Dedifferentiated amniotic fluid mesenchymal stem cell (primary cell): ENCODE data around the gene SYPL1.

Experiments
- DNase-seq: peaks from one replicate; pipeline ENCODE4 v3.0.0-alpha.2; 2016; ENCODE audit errors: extremely low spot score

Gene SYPL1

DNA sequence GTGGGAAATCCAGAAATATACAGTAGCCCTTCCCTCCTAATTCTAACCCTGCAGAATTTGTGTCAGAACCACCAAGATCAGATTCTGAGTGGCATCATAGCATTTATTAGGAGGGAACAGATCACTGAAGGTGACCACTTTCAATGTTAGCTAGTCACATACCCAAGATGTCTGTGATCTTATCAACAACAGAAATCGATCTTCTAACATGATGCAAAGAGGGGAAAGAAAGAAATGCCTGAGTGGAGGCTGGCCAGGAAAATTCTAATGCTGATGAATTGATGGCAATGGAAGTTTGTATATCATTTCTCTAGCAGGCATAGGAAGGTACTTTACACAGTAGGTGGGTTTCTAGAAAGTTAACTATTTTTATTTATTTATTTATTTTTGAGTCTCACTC is 10.6 kb upstream of the SYPL1 start:
- DNase-seq, result no peak

DNA sequence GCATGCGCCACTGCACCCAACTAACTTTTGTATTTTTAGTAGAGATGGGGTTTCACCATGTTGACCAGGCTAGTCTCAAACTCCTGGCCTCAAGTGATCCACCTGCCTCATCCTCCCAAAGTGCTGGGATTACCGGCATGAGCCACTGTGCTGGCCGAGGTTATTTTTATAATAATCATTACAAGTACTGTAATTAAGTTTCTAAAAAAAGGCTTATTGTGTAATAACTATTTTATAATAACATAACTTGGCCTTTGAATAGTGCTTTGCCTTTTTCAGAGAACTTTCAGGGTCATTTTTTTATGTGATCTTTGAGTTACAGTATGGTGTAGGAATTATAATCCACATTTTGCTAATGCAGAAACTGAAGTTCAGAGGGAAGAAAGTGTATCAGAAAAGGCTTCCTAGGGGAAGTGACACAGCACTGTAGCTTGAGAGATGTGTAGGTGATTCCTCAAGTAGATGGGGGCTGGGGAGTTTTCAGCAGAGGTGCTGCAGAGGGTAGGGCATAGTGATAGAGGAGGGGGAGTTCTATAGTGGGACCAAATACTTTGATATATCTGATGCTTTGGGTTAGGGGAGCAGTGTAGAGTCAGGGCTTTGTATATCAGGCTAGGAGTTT is 9.2 kb upstream of the SYPL1 start:
- no peak for DNase-seq

DNA sequence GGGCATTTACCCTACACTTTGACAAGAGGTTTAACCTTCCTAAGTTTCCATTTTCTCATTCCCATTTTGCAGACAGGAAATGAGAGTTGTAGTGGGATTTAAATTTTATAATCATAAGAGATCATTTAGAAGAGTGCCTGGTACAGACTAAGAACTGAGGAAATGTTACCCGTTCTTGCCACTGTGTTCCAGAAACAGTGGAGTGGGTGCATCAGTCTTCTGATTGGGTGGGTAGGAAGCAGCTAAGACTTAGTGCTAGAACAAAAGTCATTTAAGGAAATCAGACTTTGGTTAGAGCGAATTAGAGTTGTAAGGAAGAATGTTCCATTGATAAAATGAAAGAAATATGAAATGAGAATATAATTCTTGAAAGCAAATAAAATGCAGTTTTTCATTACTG is 8.4 kb upstream of the SYPL1 start:
- DNase-seq, result no peak

DNA sequence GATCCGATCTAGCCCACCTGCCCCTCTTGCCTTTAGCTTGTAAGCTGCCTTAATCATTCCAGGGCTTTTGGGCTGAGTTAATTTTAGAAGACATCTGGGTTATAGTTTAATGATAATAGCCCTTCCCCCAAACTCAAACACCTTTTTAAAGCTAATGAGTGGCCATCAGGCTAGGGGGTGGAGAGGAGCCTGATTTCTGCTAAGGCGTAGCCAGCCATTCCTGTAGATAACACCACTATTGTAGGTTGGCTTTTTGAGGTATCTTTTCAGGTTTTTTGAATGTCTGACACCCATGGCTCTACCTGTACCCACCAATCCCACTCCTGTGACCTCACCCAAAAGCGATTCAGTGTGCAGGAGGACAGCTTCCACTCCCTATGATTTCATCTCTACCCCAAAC is 7.6 kb upstream of the SYPL1 start:
- no peak for DNase-seq

DNA sequence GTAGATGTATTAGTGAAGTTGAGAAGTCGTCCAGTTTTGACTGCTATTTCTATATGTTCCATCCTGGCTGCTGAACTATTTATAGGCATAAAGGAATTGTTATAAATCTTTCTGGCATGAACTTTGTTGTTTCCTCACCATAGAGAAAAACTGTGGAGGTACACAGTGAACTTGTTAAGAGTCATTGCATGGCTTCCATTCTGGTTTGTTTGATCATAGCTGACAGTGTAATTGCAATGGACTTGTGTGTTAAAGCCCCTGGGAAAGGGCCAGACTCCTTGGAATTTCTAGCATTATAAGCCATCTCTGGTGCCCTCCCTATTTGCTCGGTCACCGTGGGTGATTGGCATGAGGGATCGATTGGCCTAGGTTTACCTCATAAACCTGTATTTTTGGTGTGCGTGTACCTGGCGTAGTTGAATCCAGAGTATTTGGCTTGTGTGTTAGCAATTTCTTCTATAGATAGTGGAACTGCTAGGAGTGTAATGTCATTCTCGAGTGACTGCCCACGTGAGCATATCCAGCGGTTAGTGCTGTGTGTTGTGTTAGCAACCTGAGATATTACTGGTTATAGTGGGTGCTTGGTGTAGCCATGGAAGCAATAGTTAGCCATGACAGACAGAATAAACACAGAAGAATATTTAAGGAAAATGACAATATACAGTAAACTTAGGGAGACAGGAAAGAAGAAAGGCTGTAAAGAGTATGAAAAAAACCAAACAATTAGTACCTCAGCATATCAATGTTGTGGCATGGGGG is 5.9 kb upstream of the SYPL1 start:
- DNase-seq, result no peak

DNA sequence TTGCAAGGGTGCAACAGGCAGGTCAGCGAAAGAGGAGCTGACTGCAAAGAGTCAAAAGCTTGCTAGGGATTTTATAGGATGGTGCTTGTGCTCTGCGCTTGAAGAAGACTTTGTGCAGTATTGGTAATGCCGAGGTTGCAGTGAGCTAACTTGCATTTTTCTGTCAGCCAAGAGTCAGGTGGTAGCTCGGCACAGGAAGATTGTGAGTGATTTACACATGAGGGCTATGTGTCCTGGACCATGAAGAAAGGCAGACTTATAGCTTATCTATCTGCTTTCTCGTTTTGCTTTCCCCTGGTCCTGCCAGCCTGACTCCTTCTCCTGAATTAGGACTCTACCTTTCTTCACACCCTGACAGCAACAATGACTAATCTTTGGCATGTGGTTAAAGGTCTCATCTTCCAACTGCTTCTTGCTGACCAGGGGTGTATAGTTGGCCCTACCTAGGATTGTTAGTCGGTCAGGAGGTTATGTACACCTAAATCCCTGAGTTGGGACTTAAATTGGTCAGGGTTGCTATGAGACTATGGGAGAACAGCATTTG is 4.1 kb upstream of the SYPL1 start:
- DNase-seq, result no peak

DNA sequence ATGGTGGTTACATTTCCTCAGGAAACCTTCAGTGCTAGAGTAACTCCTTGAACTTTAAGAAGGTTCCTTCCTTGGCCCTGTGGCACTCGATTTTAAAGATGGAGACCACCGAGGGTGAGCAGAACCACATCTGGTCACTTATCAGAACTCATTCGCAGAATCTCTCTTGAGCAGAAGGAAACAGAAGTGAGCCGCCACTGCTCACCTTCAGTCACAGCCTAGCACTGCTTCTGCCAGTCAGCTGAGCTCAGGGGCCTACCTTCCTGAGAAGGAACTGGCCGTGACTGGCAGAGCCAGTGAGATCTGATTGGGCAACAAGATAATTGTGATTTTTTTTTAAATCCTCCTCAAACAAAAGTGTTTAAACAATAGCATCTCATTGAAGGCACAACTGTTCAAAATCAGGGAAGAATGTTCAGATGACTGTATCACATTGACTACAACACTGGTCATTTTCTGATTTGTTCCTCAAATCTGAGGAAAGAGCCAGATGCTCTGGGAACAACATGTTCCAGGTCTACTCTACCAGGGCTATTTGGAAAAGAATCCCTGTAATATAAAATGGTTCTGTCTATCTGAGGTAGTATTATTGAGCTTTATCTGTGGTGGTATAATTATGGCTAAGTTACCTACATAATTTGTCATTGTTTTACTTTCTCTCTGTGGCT is 2.7 kb upstream of the SYPL1 start:
- no peak for DNase-seq

DNA sequence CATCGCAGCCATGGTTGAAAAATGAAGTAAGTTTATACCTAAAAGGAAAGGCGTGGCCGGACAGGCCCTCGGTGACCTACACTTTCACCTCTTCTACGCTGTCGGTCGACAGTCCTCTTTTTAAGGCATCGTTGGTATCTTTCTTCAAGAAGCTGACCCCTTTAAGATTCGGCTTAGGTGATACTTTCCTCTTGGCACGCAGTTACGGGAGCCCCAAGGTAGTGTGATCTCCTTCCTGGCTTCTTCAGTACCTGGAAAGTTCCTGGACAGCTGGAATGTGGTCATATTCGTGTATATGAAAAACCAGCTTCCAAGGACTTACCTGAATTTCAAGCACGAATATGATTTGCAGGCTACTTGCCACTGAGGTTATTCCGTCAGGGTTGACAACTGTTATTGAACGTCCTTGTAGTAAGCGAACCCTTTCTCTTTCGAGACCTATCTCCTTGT is 885 bp upstream of the SYPL1 start:
- DNase-seq, result no peak

DNA sequence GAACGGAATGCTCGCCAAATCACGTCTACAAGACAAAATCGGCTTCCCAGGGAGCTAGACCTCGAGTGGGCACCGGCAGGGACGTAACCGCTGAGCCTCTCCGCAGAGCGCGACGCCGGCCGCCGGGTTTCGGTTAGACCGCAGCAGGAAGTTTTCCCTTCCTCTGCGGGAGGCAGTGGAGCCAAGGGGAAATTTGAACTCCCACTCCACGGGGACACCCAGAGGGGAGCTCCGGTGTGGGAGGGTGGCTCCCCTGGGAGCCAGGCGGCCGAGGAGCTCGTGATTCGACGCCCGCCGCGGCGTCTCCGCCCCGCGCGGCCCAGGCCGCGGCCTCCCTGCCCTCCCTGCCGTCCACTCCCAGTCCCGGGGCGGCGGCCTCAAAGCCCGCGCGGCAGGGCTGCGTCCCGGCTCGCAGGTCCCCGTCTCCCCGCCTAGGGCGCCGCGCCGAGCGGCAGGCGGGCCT is 426 bp downstream of the SYPL1 start:
- peak; percentile 37 for DNase-seq

DNA sequence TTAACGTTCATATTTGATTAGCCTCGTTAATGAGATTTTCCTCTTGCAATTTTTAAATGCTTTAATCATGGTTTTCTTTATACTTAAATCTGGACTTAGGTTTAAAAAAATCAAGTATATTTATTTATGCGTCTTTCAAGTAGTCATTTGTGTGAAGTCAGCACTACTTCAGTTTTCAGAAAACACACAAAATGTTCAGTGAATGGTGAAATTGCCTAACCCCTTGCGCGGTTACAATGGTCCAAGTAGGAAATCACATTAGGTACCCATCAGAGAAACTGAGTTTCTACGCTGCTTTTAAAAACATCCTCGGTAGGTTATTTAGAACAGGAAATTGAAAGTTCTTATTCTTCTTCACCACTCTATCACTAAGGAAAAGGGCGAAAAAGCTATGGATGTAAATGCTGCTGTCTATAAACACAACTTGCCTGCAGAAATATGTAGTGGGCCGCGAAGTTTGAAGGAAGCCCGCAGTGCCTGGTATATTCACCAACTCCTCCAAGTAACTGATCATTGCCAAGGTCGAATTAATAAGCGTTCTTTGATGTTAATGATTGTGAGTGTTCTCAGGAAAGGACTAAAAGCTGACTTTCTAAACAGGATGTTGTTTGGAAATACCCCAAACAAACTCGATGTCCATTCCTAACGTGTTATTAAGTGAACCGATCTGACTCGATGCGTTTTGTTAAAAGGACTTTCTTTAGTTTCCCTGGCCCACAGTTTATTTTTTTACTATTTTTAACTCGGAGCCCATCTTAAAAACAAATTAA is 1.0 kb downstream of the SYPL1 start:
- no peak for DNase-seq

DNA sequence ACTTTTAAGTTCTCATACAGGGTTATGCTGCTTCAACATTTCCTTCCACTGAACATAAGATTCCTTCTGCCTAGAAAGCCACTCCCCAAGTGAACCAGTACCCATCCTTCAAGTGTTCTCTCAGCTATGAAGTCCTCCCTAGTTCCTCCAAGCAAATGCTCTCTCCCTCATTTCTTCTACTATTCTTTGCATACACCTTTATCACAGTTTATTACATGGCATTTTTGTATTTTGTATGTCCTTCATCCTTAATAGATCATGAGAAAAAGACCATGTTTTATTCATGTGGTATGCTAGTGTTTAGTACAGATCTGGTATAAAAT is 1.9 kb downstream of the SYPL1 start:
- DNase-seq, result no peak

DNA sequence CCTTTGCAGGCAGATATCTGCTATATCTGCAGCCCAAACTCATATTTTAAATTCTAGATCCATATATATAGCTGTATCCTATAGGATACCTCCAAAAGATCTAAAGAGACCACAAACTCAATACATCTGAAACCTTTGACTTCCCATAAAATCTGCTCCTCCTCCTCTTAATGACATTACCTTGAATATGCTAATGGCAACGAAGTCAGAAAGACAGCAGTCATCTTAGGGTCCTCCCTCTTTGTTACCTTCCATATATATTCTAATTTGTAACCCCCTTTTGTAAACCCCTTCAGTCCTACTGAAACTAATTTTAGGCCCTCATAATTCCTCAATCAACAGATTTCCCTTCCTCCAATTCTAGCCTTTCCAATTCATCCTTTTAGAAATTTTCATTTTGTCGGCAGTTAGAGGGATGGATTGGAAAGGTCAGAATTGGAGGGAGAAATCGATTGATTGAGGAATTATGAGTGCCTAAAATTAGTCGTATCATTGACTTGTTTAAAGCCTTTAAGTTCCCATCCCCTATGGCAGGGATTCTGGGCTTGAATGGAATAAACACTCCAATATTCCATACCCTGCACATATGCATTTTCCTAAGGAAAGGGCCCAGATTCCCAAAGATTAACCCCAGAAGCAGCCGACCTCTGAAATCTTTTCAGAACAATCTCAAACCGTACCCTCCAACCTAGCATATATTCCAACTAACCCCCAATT is 2.4 kb downstream of the SYPL1 start:
- no peak for DNase-seq

DNA sequence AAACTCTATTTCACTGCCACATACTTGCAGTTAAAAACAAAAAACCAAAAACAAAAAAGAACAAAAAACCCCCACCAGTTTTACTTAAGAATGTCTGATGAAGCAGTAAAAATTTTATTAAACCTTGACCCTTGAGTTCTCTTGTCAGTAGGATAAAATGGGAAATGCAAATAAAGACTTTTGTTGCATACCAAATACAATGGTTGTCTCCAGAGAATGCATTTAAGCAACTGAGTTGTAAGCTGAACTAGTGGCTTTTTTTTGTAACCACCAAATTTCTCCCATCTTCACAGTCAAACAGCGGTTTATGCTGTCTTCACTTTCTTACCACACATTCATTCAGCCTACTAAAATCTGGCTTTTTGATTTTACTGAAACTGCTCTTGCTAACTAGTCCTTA is 3.1 kb downstream of the SYPL1 start:
- DNase-seq, result no peak

DNA sequence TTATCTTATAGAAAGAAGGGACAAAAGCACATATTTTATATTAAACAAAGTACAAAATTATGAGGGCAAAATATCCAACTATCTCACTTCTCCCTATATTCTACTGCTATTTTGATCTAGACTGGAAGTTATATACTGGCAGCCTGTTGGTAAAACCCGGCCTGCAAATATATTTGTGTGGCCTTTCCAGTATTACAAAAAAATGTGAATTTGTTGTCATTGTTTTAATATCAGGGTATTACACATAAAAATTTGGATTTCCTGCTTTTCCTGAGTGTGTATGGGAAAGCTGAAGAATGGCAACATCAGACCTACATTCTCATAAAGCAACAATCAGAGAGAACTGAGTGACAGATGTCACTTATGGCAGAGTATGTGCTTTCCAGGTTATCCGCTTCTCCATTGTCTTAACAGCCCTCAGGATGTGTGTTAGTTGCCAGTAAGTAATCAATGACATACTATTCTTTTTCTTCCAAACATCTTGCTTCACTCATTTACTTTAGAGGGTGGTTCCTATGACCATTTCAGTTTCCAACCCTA is 7.3 kb downstream of the SYPL1 start:
- DNase-seq, result no peak

DNA sequence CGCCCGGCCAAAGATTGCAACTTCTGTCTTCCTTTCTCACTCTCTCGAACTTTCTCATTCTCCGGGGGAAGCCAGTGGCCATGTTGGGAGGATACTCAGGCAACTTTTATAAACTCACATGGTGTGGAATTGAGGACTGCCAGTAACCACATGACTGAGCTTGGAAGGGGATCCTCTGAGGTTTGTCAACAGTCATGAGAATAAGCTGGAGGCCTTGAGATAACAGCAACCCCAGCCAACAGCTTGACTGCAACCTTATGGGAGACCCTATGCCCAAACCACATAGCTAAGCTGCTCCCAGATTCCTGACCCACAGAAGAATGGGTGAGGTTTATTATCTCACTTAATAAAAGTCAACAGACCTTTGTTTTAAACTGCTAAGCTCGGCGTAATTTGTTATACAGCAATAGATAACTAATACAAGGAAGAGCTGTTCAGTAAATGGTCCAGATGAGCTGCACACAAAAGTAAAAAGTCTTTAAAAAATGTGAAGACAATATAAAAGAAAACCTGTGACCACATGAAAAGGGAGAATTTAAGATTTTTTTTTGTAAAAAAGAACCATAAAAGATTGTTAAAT is 9.6 kb downstream of the SYPL1 start:
- DNase-seq, result no peak

DNA sequence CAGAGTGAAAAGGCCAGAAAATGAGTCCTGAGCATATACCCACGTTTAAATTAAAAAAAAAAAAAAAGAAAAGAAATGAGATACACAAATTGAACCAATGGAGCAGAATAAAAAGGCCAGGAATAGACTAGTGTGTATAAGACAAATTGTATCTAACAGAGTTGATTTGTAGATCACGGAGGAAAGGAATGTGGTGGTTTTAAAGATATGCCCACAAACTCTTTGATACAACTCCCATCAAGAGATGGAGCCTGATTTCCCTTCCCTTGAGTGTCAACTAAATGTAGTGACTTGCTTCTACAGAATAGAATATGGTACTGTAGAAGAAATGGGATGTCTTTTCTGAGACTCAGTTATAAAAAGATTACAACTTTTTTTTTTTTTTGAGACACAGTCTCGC is 10.4 kb downstream of the SYPL1 start:
- no peak for DNase-seq

DNA sequence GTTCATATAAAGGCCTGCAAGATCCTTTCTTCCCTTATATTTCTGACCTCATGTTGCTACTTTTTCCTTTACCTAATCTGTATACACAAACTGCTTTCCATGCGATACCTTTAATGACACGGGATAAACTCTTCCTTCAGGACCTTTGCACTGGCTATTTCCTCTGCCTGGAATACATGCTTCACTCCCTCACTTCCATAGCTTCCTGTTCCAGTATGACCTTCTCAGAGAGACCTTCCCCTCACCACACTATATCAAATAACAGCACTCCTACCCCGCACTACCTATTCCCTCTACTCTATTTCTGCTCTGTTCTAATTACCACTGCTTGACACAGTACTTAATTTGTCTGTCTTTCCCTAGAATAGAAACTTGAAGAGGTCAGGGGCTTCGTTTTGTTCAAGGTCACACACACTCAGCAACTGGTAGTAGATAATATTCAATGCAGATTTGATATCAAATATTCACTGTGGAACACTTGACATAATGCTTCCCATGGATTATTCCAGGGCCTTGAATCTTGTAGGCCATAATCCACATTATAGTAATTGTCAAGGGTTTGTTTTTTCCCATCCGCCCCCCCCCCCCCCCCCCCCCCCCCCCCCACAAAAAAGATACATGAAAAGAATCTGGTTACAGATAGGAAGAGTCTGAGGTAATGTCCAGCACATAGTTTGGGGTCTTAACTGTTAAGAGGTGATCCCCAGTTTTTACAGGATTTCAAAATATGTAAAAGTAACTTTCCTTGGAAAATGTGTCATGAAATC is 11.1 kb downstream of the SYPL1 start:
- no peak for DNase-seq

DNA sequence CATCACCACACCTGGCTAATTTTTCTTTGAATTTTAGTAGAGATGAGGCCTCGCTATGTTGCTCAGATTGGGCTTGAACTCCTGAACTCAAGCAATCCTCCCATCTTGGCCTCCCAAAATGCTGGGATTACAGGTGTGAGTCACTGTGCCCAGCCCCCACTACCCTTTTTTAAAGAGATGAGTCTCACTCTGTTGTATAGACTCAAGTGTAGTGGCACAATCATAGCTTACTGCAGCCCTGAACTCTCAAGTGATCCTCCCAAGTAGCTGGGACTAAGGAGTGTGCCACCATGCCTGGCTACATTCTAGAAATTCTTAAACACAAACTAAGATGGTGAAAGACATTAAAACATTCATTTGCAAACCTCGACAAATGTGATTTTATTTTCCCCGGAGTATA is 12.6 kb downstream of the SYPL1 start:
- DNase-seq, result no peak

DNA sequence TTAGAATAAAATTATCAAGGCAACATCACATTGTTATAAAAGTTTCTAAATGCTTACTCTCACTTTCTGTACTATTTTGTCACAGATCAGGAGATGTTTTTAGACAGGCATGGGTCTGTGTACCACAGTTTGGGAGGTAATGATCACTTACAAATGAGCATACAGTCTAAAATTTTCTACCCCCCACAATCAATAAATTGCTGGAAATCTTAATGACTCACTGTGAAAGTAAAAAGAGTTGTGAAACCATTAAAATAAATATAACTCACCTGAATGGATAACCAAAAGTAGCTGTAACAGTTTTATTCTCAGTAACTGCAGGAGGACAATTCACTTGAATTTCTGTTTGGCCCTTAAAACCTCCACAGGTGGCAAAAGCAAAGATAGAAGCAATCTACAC is 13.2 kb downstream of the SYPL1 start:
- no peak for DNase-seq

DNA sequence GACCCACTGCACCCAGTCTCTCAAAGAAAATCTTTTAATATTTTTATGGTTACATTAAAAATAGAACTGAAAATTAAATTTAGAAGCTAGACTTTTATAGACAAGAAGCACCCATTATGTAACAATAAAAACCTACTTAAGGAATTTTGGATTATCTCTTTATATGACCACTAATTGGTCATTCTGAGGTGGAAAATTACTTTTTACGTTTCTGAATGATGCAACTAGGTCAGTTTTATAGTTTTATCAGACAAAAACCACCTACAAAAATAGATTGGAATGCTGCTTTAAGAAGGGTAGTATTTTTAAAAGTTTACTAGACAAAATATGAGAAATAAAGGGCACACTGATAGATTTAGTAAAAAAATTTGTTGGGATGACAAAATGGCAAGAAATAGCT is 16.5 kb downstream of the SYPL1 start:
- no peak for DNase-seq
